ENCODE results near the gene GPR37.
A peak's percentile ranks its signal among the peaks of the same experiment; 100 is the strongest.

The GPR37 gene

GRCh38 chr7:124780056-124780455 is 14.5 kb upstream of the GPR37 start:
- DNase-seq (ENCODE audit: low spot score) = no peak

DNA sequence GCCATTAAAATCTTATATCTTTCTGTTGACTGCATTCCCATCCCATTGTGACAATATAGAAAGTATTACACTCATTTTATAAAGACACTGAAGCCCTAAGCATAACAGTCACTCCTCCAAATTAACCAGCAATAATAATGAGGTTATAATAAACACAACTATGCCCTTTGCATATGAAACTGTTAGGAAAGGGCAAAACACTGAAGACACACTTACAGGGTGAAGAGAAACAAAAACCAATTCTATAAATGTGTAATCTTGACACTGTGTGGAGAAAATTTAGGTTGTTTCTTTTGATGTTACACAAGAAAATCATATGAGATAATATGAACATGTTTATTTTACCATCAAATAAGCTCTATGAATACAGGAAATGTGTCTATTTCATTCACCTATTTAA is 14.0 kb upstream of the GPR37 start:
- no peak for DNase-seq (ENCODE audit: low spot score)

- no peak for DNase-seq (ENCODE audit: low spot score)
Measured at GRCh38 chr7:124779194-124779593, 13.6 kb upstream of the GPR37 start.

GRCh38 chr7:124777268-124777667 is 11.7 kb upstream of the GPR37 start:
- DNase-seq (ENCODE audit: low spot score) = no peak

GRCh38 chr7:124776153-124776552 is 10.6 kb upstream of the GPR37 start:
- DNase-seq (ENCODE audit: low spot score) = no peak

GRCh38 chr7:124775422-124775821 is 9.8 kb upstream of the GPR37 start:
- no peak for DNase-seq (ENCODE audit: low spot score)

- DNase-seq (ENCODE audit: low spot score) = no peak
Measured at GRCh38 chr7:124773938-124774337, 8.3 kb upstream of the GPR37 start.

- DNase-seq (ENCODE audit: low spot score) = no peak
Measured at GRCh38 chr7:124773339-124773738, 7.7 kb upstream of the GPR37 start.

DNA sequence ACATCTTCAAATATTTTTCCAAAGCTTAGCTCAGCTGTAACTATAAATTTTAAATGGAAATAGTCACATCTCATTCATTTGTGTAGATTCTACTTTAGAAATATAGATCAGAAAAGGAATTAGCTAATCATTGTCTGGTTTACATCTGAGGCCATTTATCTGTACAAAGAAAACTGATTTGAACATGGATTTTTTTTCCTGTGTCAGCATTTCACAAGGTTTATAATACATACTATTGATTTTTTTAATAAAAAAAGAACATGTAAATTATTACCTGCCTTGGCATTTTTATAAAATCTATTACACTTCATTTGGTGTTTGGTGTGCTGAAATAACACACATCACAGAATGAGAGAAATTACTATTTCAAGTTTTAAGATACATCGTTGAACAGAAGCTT is 3.5 kb upstream of the GPR37 start:
- DNase-seq (ENCODE audit: low spot score) = no peak

GRCh38 chr7:124768525-124768924 is 2.9 kb upstream of the GPR37 start:
- no peak for DNase-seq (ENCODE audit: low spot score)

GRCh38 chr7:124764847-124765400 is 668 bp downstream of the GPR37 start:
- peak; percentile 38 for DNase-seq (ENCODE audit: low spot score)

DNA sequence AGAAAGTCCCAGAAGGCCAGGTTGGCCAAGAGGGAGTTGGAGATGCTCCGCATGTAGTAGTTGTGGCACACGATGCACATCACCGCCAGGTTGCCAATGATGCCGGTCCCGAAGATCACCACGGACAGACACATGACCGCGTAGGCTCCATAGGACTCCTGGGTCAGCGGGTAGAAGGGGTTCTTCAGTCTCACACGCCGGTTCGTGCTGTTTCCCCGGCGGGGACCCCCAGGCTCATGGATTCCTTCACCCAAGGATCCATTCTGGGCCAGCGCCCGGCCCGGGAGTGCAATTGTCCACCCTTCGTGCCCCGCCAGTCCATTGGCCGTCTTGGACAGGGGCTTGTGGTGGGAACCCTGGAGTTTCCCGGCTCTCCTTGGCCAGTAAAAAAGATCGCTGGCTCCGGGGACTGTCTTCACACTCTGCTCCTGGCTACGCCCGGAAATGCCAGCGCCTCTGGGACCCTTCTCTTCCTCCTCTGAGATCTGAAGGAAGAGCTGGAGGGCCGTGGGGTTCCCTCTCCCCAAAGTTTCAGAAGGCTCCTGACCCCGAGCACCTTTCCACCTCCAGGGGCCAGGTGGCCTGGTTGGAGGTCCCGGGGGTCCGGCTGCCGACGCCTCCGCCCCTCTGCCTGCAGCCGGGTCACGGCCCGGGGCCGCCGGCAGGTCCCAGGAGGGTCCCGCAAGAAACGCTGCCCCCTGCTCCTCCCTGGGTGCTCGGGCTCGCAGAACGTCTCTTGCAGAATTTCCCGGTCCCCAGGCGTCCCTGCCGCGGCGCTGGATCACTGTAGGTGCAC is 1.3 kb downstream of the GPR37 start:
- no peak for DNase-seq (ENCODE audit: low spot score)

DNA sequence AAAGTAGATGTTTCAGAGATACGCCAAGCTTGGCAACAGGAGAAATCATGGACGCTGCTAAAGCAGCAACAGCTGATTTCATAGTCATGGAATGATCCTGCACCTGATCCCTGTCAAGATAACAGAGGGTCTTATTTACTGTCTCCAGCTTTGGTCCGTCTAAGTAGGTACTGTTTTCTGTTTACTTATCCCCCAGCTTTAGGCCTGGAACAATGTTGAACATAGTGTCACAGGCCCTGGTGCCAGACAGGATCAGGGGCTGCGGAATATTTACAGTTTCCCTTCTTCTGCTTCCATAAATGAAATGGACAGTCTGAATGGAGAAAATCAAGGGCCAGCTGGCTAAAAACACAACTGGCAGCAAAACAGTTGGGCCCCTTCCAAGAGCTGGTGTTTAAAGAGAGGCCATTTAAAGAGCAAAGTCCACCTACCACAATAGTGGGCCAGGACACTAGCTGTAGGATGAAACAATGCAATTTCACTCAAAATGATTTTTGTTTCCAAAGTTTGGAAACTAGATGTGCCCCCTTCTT is 2.9 kb downstream of the GPR37 start:
- DNase-seq (ENCODE audit: low spot score) = no peak

DNA sequence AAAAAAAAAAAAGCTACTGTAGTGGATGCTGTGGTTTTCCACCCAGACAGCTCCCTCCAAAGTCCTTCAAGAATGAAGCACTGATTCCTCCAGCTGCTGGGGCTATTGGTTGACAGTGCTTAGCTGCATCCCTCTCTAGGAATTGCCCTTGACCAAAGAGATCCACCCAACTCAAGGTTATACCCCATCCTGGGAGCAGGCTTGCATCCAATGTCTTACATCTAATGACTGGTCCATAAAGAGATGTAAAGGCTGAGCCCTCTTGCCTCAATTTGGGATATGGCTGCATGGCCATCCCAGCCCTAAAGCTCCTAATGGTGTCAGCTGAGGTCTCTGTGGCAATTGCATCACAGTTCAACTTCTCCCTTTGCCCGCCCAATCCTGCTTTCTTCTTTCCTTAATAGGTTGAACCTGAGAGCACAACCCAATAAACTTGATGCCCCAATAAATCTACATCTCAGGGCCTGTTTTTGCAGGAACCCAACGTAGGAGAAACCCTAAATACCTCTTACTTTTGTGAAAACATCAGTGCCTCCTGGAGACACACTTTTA is 4.4 kb downstream of the GPR37 start:
- DNase-seq (ENCODE audit: low spot score) = no peak

- DNase-seq (ENCODE audit: low spot score) = no peak
Measured at GRCh38 chr7:124758327-124758726, 7.3 kb downstream of the GPR37 start.

- no peak for DNase-seq (ENCODE audit: low spot score)
Measured at GRCh38 chr7:124754576-124755268, 10.9 kb downstream of the GPR37 start.

GRCh38 chr7:124752310-124752709 is 13.3 kb downstream of the GPR37 start:
- no peak for DNase-seq (ENCODE audit: low spot score)

GRCh38 chr7:124751027-124751426 is 14.6 kb downstream of the GPR37 start:
- DNase-seq (ENCODE audit: low spot score) = no peak

DNA sequence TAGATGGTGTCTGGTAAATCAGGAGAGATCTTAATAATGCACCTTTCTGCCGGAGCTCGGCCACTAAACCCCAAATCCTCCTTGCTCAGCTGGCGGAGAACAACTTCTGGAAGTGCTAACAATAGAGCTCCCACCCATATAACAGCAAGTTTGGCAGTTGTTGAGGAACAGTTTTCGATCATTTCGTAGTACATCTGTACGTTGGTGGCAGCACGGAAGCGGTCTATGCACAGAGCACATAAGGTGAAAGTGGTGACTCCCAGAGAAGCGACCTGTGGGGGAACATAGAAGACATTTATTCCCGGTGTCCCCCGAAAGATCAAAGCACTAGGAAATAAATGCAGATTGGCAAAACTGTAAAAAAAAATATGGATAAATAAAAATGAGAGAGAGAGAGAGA is 18.5 kb downstream of the GPR37 start:
- no peak for DNase-seq (ENCODE audit: low spot score)

GRCh38 chr7:124738639-124739038 is 27.0 kb downstream of the GPR37 start:
- no peak for DNase-seq (ENCODE audit: low spot score)

DNA sequence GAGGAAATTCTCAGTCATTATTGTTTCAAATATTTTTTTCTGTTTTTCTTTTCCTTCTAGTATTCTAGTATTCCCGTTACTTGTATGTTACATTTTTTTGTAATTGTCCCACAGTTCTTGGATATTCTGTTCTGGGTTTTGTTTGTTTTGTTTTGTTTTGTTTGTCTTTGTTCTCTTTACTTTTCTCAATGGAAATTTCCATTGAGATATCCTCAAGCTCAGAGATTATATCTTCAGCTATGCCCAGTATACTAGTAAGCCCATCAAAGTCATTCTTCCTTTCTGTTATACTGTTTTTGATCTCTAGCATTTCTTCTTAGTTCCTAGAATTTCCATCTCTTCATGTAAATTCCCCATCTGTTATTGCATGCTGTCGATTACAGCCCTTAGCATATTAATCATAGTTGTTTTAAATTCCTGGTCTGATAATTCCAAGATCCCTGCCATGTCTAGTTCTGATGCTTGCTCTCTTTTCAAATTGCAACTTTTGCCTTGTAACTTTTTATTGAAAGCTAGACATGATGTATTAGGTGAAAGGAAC is 27.8 kb downstream of the GPR37 start:
- no peak for DNase-seq (ENCODE audit: low spot score)

DNA sequence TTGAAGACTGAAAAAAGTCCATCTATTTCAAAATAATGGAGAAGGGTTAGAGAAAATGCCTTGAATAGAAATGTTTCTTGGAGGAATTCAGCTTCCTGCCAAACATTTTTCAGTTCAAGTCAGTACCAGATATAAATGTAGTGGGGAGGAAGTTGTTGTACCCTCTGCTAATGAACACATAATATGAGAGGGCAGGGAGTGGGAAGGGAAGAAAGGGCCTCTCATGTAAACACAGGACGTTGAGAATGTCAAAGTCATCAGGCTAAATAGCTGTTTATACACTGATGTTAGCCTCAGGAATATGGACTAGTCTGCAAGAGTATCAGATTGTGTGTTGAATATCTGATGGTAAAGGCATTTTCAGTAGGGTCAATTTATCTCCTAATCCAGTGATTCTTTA is 37.0 kb downstream of the GPR37 start:
- no peak for DNase-seq (ENCODE audit: low spot score)

Measured in NAMALWA (cell line).